ENCODE data around the gene PCMTD2. TPM values are rescaled to one million over a fixed set of nuclear protein-coding genes. Genes with fewer than 3 reads are reported as not detected.

The PCMTD2 gene
- total RNA-seq, 4 donors from 2014 or later = 34.5 to 58.9 (median 47.8) TPM

DNA sequence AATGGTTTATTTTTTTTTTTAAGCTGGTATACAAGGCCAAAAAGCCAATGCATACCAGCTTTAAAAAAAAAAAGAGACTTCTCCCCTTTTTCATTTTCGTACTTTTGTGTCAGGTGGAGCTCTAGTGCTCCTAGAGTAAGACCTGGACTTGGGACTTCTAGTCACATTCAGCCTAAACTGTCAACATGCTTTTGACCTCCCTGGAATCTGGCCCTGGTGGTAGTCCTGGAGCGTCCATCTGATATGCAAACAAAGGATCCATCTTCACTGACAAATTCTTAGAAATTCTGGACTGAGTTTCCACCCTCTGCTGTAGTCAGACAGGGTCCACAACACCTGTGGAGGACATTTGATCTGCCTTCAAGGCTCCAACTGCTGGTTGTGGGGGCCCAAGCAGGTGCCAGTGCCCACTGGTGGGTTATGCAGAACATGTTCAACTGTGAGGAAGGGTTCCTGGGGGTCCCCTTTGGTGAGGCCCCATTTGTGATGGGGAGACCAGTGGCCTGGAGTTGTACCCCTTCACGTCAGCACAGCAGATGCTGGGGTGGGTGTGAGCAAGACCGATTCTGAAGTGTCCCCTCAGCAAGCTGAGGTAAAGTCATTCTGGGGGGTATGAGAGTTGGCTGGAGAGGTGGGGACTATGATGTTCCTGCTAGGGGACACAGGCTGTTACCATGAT, 12.6 kb upstream of the PCMTD2 start:
- no peak for DNase-seq
- intact Hi-C loops (cut with DNase I) = no loop called here
- Histone ChIP-seq H3K27ac (no peak overlapping the region), H3K36me3 (no peaks in the 10 kb centered on the region), H3K27me3 (peaks cover 0 to 31% (median 0%) of the 10 kb centered on the region in 4 donors), H3K4me1 (no peaks in the 10 kb centered on the region), H3K4me3 (no peak overlapping the region), H3K9me3 (no peaks in the 10 kb centered on the region)
- TF ChIP-seq POLR2A (IDR thresholded peaks at IDR 0.05) = no peak
- no peak for TF ChIP-seq CTCF (IDR thresholded peaks at IDR 0.05)
- 65 to 90% methylated on average over 2 of the region's 4 CpGs for WGBS, 2 donors

- DNase-seq = no peak
- Histone ChIP-seq H3K27me3 (peaks cover 0 to 39% (median 0%) of the 10 kb centered on the region in 4 donors), H3K4me3 (no peak overlapping the region), H3K4me1 (no peaks in the 10 kb centered on the region), H3K36me3 (no peaks in the 10 kb centered on the region), H3K9me3 (no peaks in the 10 kb centered on the region), H3K27ac (no peak overlapping the region)
- intact Hi-C loops (cut with DNase I) = no loop called here
- TF ChIP-seq POLR2A (IDR thresholded peaks at IDR 0.05) = no peak
- TF ChIP-seq CTCF (IDR thresholded peaks at IDR 0.05) = no peak
- 58 to 68% methylated on average over 2 of the region's 2 CpGs for WGBS, 2 donors
These were observed 11.2 kb upstream of the PCMTD2 start for GRCh38 chr20:64244281-64244805.

GRCh38 chr20:64244870-64245603, 10.5 kb upstream of the PCMTD2 start:
- Histone ChIP-seq H3K4me1 (no peaks in the 10 kb centered on the region), H3K36me3 (no peaks in the 10 kb centered on the region), H3K27ac (no peak overlapping the region), H3K9me3 (no peaks in the 10 kb centered on the region), H3K27me3 (peaks cover 0 to 39% (median 0%) of the 10 kb centered on the region in 4 donors), H3K4me3 (no peak overlapping the region)
- no peak for TF ChIP-seq POLR2A (IDR thresholded peaks at IDR 0.05)
- intact Hi-C loops (cut with DNase I) = no loop called here
- WGBS, 2 donors = 50 to 72% methylated on average over 4 to 6 of the region's 8 CpGs
- DNase-seq = no peak

DNA sequence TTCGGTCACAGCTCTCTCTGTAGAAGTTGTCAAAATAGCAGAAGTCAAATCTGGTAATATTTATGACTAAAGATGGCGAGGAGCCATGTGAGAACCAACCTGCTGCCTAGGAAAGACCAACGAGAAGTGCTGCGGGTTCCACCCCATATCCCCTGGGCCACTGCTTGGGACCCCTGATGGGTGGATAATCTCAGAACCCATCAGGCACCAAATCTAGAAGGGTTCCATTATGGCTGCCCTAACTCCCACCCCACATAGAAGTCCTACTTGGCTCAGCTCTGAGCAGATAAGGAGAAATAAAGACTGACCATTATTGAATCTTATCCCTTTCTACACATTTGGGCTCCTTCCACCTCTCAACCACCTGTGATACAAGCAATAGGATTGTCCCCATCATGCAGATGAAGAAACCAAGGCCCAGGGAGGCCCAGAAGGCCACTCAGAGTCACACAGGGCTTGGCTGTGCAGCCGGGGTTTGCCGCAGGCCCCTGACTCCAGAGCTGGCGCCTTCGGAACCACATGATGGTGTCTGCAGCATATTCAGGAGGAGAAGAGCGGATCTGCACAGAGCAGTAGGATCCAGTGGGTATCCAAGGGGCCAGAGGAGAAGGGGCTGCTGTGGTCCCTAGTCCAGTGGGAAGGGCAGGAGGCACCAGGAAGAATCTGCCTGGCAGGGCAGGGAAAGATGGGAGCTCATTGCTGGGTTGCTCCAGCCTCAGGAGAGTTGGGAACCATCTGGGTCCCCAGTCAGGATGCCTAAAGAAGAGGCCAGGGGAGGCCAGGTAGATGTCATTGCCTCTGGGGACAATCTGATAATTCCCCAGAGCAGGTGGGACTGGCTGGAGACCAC, 9.6 kb upstream of the PCMTD2 start:
- Histone ChIP-seq H3K9me3 (no peaks in the 10 kb centered on the region), H3K36me3 (no peaks in the 10 kb centered on the region), H3K4me3 (no peak overlapping the region), H3K4me1 (no peaks in the 10 kb centered on the region), H3K27me3 (peaks cover 0 to 42% (median 0%) of the 10 kb centered on the region in 4 donors), H3K27ac (no peak overlapping the region)
- intact Hi-C loops (cut with DNase I) = no loop called here
- 70 to 75% methylated on average over 6 to 8 of the region's 9 CpGs for WGBS, 2 donors
- no peak for DNase-seq
- TF ChIP-seq POLR2A (IDR thresholded peaks at IDR 0.05) (no peak), CTCF (IDR thresholded peaks at IDR 0.05) (no peak)

GRCh38 chr20:64246616-64247306, 8.8 kb upstream of the PCMTD2 start:
- H3K4me1 ChIP-seq = no peaks in the 10 kb centered on the region
- H3K4me3 ChIP-seq = no peak overlapping the region
- H3K27ac ChIP-seq = no peak overlapping the region
- H3K36me3 ChIP-seq = no peaks in the 10 kb centered on the region
- no peak for TF ChIP-seq POLR2A (IDR thresholded peaks at IDR 0.05)
- TF ChIP-seq CTCF (IDR thresholded peaks at IDR 0.05) = no peak
- no peaks in the 10 kb centered on the region for H3K9me3 ChIP-seq
- intact Hi-C loops (cut with DNase I) = no loop called here
- DNase-seq = no peak
- peaks cover 0 to 45% (median 0%) of the 10 kb centered on the region in 4 donors for H3K27me3 ChIP-seq
- 67 to 84% methylated on average over 7 to 10 of the region's 10 CpGs for WGBS, 2 donors
